Mammary epithelial cell (primary cell): Measurements from ENCODE around the gene FAM13A.

Source experiments
- EZH2 ChIP-seq: IDR thresholded peaks from 2 replicates; pipeline ENCODE4 v1.6.1; 2012; ENCODE audit warnings: low read length, inconsistent platforms, borderline replicate concordance
- TF ChIP-seq, protein P1 (sequence below), 2 donors: IDR thresholded peaks in 1 of 2; conservative IDR thresholded peaks in 1 of 2; 2 replicates each; pipeline ENCODE4 v1.5.1; 2011 to 2012; ENCODE audit warnings: inconsistent platforms in 2 of 2, low read length in 2 of 2, mild to moderate bottlenecking in 2 of 2, control low read depth in 1 of 2, low read depth in 1 of 2; ENCODE audit not compliant: insufficient read depth in 1 of 2; ENCODE audit errors: extremely low read depth in 1 of 2

DNA sequence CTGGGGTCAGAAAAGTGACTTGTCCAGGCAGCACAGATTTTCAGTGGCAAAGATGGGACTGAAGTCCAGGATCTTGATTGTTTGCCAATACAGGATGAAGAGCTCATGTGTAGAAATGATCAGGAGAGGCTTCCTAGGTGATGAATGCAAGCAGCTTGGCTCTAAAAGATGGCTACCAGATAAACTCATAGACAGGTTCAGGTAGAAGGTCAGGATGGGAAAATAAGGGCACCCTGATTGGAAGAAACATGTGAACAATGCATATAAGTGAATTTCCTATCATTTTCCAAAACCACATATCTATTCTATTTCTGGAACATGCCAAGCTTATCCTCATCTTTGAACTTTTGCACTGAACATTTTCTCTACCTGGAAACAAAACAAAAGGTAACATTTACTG, 87.7 kb downstream of the FAM13A start:
- TF ChIP-seq, protein P1, sequence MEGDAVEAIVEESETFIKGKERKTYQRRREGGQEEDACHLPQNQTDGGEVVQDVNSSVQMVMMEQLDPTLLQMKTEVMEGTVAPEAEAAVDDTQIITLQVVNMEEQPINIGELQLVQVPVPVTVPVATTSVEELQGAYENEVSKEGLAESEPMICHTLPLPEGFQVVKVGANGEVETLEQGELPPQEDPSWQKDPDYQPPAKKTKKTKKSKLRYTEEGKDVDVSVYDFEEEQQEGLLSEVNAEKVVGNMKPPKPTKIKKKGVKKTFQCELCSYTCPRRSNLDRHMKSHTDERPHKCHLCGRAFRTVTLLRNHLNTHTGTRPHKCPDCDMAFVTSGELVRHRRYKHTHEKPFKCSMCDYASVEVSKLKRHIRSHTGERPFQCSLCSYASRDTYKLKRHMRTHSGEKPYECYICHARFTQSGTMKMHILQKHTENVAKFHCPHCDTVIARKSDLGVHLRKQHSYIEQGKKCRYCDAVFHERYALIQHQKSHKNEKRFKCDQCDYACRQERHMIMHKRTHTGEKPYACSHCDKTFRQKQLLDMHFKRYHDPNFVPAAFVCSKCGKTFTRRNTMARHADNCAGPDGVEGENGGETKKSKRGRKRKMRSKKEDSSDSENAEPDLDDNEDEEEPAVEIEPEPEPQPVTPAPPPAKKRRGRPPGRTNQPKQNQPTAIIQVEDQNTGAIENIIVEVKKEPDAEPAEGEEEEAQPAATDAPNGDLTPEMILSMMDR (conservative IDR thresholded peaks at IDR 0.05 in 1 of 2, IDR thresholded peaks at IDR 0.05 in 1 of 2; ENCODE audit: extremely low read depth in 1 of 2, insufficient read depth in 1 of 2, low read depth in 1 of 2, low read length in 2 of 2), result no peak
- TF ChIP-seq EZH2, result no peak
